Left cardiac atrium (tissue), 4 donors: ENCODE data around the gene FOXA2. TPM values are rescaled to one million over a fixed set of nuclear protein-coding genes. Genes with fewer than 3 reads are reported as not detected.

ENCODE experiments used
- ATAC-seq, 2 donors: fragments of 200-7000 bp; cut with Tn5 transposase; one replicate each; pipeline ENCODE4 v1.9.1; 2020; ENCODE audit warnings: mild to moderate bottlenecking in 2 of 2, moderate library complexity in 2 of 2
- DNase-seq: peaks from one replicate; pipeline ENCODE4 v3.0.0-alpha.2; 2020
- intact Hi-C, 2 donors: fragments of 100-400 bp; cut with DNase I; formaldehyde crosslinking; loops; one replicate each; pipeline versions ENCODE4 v1.14.1 to v1.15.1; 2022 to 2023
- total RNA-seq, 2 donors: library from RNA; stranded (reverse); fragmentation: NEBNext Ultra II Directional; extraction: Animal tissue kit (Norgen Biotek cat#: 25700); gene quantifications; one replicate each; pipeline ENCODE4 v1.2.1, GENCODE V29; 2021
- donor health status: DM: no; HTN: yes; CAD: no.
- donor health status: DM: no; HTN: yes; CAD: no; lungs with severe emphysema.
- donor health status: DM: yes; HTN: yes; CAD: no.
- donor health status: Dilated cardiomyopathy.

Gene FOXA2
- total RNA-seq, 2 donors from 2014 or later, result not detected

GRCh38 chr20:22575087-22575721 lies 9.2 kb downstream of the FOXA2 start:
- intact Hi-C loops, result no loop called here
- ATAC-seq (no peak), DNase-seq (no peak)

- ATAC-seq (no peak), DNase-seq (no peak)
- intact Hi-C loops, result no loop called here
These were observed 9.8 kb downstream of the FOXA2 start for GRCh38 chr20:22574545-22575086.

- no peak for DNase-seq
- ATAC-seq, result no peak
- intact Hi-C loops, result no loop called here
These were observed 11.9 kb downstream of the FOXA2 start for GRCh38 chr20:22572491-22572890.

- no peak for ATAC-seq
- intact Hi-C loops, result no loop called here
- DNase-seq, result no peak
These were observed 12.3 kb downstream of the FOXA2 start for GRCh38 chr20:22572023-22572422.

- no peak for DNase-seq
- intact Hi-C loops, result no loop called here
- no peak for ATAC-seq
These were observed 15.0 kb downstream of the FOXA2 start for GRCh38 chr20:22569353-22569752.

- ATAC-seq, result no peak
- DNase-seq, result no peak
- intact Hi-C loops, result no loop called here
These were observed 15.5 kb downstream of the FOXA2 start for GRCh38 chr20:22568872-22569344.

- ATAC-seq, result no peak
- intact Hi-C loops, result no loop called here
- DNase-seq, result no peak
These were observed 16.2 kb downstream of the FOXA2 start for GRCh38 chr20:22567944-22568871.

- ATAC-seq (no peak), DNase-seq (no peak)
- intact Hi-C loops, result no loop called here
These were observed 17.3 kb downstream of the FOXA2 start for GRCh38 chr20:22566876-22567658.

- ATAC-seq (no peak), DNase-seq (no peak)
- intact Hi-C loops, result no loop called here
These were observed 21.1 kb downstream of the FOXA2 start for GRCh38 chr20:22563062-22563965.

- DNase-seq (no peak), ATAC-seq (no peak)
- intact Hi-C loops, result no loop called here
These were observed 21.8 kb downstream of the FOXA2 start for GRCh38 chr20:22562620-22563019.

- ATAC-seq (no peak), DNase-seq (no peak)
- intact Hi-C loops, result no loop called here
These were observed 22.3 kb downstream of the FOXA2 start for GRCh38 chr20:22561965-22562577.

GRCh38 chr20:22560817-22561216 lies 23.6 kb downstream of the FOXA2 start:
- ATAC-seq (no peak), DNase-seq (no peak)
- intact Hi-C loops, result no loop called here

- ATAC-seq, result no peak
- DNase-seq, result no peak
- intact Hi-C loops, result no loop called here
These were observed 24.6 kb downstream of the FOXA2 start for GRCh38 chr20:22559711-22560318.

- no peak for DNase-seq
- intact Hi-C loops, result no loop called here
- no peak for ATAC-seq
These were observed 26.7 kb downstream of the FOXA2 start for GRCh38 chr20:22557403-22558276.

- intact Hi-C loops, result no loop called here
- no peak for ATAC-seq
- no peak for DNase-seq
These were observed 27.8 kb downstream of the FOXA2 start for GRCh38 chr20:22556565-22557056.

- intact Hi-C loops, result no loop called here
- DNase-seq, result no peak
- no peak for ATAC-seq
These were observed 28.4 kb downstream of the FOXA2 start for GRCh38 chr20:22555791-22556564.
